GM18951 (cell line): ENCODE measurements around the gene IGFLR1.
A peak's percentile ranks its signal among the peaks of the same experiment; 100 is the strongest.
"Not testable (repeated sequence)": the region's sequence is repeated elsewhere in the genome, so short reads cannot be mapped to it uniquely, and the experiment has no call there.

ENCODE experiments used
- POLR2A ChIP-seq: IDR thresholded peaks from 4 replicates; pipeline ENCODE4 v1.6.1; 2011; ENCODE audit warnings: mild to moderate bottlenecking; ENCODE audit not compliant: insufficient read length, insufficient read depth; ENCODE audit errors: extremely low read depth
- in situ Hi-C: fragments of 300-500 bp; cut with MboI; formaldehyde crosslinking; loops from one replicate; pipeline ENCODE4 v1.12.0; 2022; ENCODE audit warnings: low sequenced_read_pairs, mixed read lengths, inconsistent platforms; ENCODE audit not compliant: unreplicated experiment

The IGFLR1 gene

GRCh38 chr19:35724560-35724959 is 17.7 kb downstream of the IGFLR1 start:
- in situ Hi-C loops = no loop called here
- TF ChIP-seq POLR2A = no peak

GRCh38 chr19:35724132-35724531 is 18.1 kb downstream of the IGFLR1 start:
- in situ Hi-C loops = not testable (repeated sequence)

- in situ Hi-C loops = no loop called here
- TF ChIP-seq POLR2A = no peak
Measured at GRCh38 chr19:35723671-35724070, 18.6 kb downstream of the IGFLR1 start.

GRCh38 chr19:35722897-35723296 is 19.4 kb downstream of the IGFLR1 start:
- TF ChIP-seq POLR2A = no peak
- in situ Hi-C loops = no loop called here

GRCh38 chr19:35722461-35722860 is 19.8 kb downstream of the IGFLR1 start:
- in situ Hi-C loops = no loop called here
- no peak for TF ChIP-seq POLR2A

- in situ Hi-C loops = no loop called here
- no peak for TF ChIP-seq POLR2A
Measured at GRCh38 chr19:35721374-35721773, 20.9 kb downstream of the IGFLR1 start.

GRCh38 chr19:35720648-35721047 is 21.6 kb downstream of the IGFLR1 start:
- peak; percentile 17 for TF ChIP-seq POLR2A
- in situ Hi-C loops = no loop called here

GRCh38 chr19:35720163-35720524 is 22.1 kb downstream of the IGFLR1 start:
- in situ Hi-C loops = no loop called here
- no peak for TF ChIP-seq POLR2A

- TF ChIP-seq POLR2A = no peak
- in situ Hi-C loops = no loop called here
Measured at GRCh38 chr19:35719402-35720162, 22.7 kb downstream of the IGFLR1 start.

GRCh38 chr19:35718345-35719041 is 23.8 kb downstream of the IGFLR1 start:
- no peak for TF ChIP-seq POLR2A
- in situ Hi-C loops = no loop called here

GRCh38 chr19:35717665-35718344 is 24.4 kb downstream of the IGFLR1 start, which contains the start of gene KMT2B:
Gene KMT2B, plus strand, starts transcription at chr19:35718003. Its CDS starts 16 bp downstream, at chr19:35718019.
- in situ Hi-C loops = no loop called here
- TF ChIP-seq POLR2A = peak; percentile 69

- TF ChIP-seq POLR2A = no peak
- in situ Hi-C loops = no loop called here
Measured at GRCh38 chr19:35716801-35717664, 25.2 kb downstream of the IGFLR1 start.
